GM21529 (cell line): ENCODE data around the gene MYO18B.

Experiments
- ATAC-seq: cut with Tn5 transposase; IDR thresholded peaks from one replicate; pipeline ENCODE4 v1.9.1; 2021; ENCODE audit not compliant: unreplicated experiment

Gene MYO18B

GRCh38 chr22:25935266-25936058, 193.5 kb downstream of the MYO18B start:
- ATAC-seq: no peak

GRCh38 chr22:25938151-25938550, 196.2 kb downstream of the MYO18B start:
- no peak for ATAC-seq

- ATAC-seq: no peak
These were observed 197.4 kb downstream of the MYO18B start for GRCh38 chr22:25939384-25939783.

DNA sequence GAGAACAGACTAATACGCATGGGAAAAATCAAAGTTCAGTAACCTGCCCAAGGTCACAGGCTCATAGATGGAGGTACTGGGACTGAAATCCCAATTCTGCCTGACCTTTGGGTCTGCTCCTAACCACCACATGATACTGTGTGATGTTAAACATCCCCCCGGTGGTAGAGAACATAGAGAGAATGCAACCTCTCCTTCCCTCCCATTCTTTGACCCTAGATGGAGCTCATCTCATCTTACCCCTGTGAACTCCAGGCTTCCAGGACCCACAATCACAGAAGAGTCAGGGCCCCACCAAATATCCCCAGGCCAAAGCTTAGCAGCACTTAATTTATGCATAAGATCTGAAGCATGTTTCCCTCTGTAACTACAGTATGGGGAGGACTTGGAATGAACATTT, 198.5 kb downstream of the MYO18B start:
- no peak for ATAC-seq

GRCh38 chr22:25941365-25941960, 199.5 kb downstream of the MYO18B start:
- no peak for ATAC-seq

- no peak for ATAC-seq
These were observed 200.3 kb downstream of the MYO18B start for GRCh38 chr22:25942115-25942855.

DNA sequence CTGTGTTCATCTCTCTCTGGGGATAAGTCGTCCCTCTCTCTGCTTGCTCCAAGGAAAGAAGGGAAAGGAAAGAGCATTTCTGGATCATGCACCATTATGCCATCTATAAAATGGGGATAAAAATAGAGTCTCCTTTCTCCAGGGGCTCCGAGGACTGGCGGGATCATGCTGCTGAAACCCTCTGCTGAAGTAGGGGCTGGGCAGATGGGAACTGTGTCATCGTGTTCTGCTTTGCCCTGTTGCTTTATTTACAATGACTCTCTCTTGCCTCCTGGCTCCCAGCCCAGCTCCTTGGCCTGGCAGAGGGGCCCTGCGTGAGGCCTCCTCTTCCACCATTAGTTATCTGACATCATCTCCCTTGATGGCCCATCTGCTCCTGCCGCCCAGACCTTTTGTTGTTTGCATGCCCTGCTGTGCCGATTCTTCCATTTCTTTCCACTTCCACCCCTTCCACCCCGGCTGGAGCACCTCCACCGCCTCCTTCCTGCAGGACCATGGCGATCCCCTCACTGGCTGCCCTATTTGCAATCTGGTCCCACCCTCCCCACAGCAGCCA, 200.9 kb downstream of the MYO18B start:
- ATAC-seq: no peak

- no peak for ATAC-seq
These were observed 208.1 kb downstream of the MYO18B start for GRCh38 chr22:25950111-25950510.

DNA sequence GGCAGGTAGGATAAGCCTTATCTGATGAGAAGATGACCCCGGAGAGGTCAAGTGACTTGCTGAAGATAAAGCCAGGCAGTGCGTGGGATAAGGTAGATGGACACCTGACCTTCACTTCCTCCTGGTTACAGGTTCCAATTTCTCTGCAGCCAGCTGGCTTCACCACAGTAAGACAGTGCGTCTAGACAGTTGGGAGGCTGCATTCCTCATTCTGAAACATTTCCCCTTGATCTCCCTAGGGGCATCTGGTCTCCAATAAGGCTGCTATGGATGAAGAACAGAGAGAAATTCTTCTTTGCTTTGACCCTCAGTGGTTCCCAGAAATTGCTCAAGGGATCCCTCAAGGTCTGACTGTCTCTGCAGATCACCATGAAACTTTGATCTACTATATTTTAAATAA, 211.3 kb downstream of the MYO18B start:
- no peak for ATAC-seq

GRCh38 chr22:25953919-25954318, 211.9 kb downstream of the MYO18B start:
- ATAC-seq: no peak

GRCh38 chr22:25955323-25955722, 213.3 kb downstream of the MYO18B start:
- ATAC-seq: no peak

GRCh38 chr22:25956801-25957200, 214.8 kb downstream of the MYO18B start:
- ATAC-seq: no peak

- ATAC-seq: no peak
These were observed 218.1 kb downstream of the MYO18B start for GRCh38 chr22:25959818-25960774.

DNA sequence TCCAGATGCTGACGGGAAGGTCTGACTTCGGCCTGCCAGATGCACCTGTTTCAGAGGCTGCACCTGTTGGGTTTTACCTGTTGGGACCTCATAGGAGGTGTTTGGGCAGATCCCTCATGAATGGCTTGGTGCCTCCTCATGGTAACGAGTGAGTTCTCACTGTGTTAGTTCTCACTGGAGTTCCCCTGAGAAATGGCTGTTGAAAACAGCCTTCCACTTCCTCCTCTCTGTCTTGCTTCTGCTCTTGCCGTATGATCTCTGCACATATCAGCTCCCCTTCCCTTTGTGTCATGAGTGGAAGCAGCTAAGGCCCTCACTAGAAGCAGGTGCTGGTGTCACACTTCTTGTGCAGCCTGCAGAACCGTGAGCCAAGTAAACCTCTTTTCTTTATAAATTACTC, 219.7 kb downstream of the MYO18B start:
- ATAC-seq: no peak

DNA sequence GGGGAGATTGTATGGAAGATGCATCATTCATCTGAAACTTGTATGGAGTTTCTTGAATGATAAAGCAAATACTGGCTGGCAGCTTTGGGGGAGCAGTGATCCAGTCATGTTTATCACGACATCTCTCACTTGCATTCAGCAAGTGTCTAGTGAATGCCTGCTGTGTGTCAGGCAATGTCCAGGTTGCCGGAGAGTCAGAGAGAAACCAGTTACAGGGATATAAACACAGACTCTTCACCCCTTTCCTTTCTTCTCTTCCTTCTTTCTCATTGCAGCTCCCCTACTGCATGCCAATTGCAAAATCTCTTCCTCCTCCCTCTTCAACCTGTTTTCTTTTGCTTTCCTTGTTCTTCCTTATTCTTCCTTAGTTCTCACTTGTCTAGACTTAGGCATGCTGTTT, 220.7 kb downstream of the MYO18B start:
- ATAC-seq: no peak

DNA sequence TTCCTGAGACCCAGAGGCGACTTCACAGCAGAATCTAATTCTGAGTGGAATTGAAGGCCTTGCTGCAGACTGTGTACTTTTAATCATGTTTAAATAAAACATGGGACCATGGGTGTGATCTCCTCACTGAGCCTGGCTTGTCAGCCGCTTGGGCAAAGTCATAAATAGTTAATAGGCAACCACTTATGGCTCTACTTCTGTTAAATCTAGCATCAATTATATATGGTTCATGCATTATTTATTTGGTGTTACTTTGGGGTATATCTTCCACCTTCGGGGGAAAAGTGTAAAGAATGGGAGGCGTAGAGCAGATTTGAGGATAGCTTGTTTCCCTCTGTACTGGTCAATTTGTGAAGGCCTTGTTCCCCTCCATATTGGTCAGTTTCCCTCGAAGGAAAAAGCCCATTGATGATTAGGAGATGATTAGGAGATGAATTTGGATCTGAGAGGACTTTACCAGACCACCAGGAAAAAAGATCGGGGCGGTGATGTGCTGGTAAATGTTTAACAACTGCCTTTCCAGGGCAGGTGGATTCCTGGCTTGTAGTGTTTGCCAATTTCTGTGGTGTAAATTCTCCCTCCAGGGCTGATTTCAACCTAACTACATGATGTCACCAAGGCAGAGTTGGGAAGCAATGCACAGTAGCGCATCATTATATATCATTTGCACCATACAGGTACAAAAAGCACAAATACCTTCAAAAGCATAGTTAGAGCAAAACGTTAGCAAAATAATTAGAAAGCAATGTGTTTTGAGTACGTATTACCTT, 223.2 kb downstream of the MYO18B start:
- ATAC-seq: no peak

- no peak for ATAC-seq
These were observed 224.5 kb downstream of the MYO18B start for GRCh38 chr22:25966448-25966913.

DNA sequence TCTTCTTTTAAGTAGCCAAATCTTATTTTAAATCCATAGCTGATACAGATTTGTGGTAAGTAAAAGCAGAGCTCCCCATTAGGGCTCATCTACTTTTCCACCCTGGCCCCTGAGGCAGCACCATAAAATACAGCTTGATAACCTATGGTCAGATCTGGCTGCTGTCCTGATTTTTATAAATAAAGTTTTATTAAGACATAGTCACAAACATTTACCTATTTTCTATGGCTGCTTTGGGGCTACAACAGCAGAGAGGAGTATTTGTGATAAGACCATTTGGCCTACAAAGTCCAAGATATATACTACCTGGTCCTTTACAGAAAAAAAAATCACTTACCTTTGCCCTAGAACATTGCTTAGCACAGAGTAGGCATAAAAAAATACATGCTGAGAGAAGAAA, 227.3 kb downstream of the MYO18B start:
- no peak for ATAC-seq

DNA sequence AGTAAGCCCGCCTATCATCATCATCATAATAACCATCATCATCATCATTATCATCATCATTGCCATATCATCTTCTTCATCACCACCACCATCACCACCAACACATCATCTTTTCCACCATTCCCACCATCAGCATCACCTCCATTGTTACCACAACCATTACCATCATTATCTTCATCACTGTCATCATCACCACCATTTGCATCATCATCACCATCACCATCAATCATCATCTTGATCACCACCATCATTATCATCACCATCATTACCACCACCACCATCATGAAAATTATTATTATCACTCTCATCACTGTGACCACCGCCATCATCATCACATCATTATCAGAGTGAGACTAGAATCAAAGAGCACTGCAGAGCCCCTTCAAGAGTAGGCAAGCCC, 227.9 kb downstream of the MYO18B start:
- ATAC-seq: no peak
